SU-DHL-6 (cell line): Measurements from ENCODE around the gene RASA3.

ENCODE experiments used
- CTCF ChIP-seq: fragments of 200-600 bp; sonication (generic); IDR thresholded peaks from one replicate; pipeline ENCODE4 v1.5.1; 2017; ENCODE audit warnings: antibody characterized with exemption, mild to moderate bottlenecking, low read length, moderate library complexity; ENCODE audit not compliant: insufficient read depth, poor library complexity, severe bottlenecking
- EZH2phosphoT487 ChIP-seq: fragments of 200-600 bp; sonication (generic), shearing (Covaris generic); conservative IDR thresholded peaks from 2 replicates; pipeline ENCODE4 v1.6.1; 2018; ENCODE audit warnings: mild to moderate bottlenecking, antibody characterized with exemption, low read length, moderate library complexity, mixed read lengths

GRCh38 chr13:114057166-114058050 lies 75.0 kb downstream of the RASA3 start:
- TF ChIP-seq CTCF (no peak), EZH2phosphoT487 (no peak)
